GM23248 (cell line): ENCODE measurements around the gene CEP295NL.

ENCODE experiments used
- EZH2 ChIP-seq: fragments of 200-600 bp; sonication (generic); IDR thresholded peaks from 2 replicates; pipeline ENCODE4 v1.6.1; 2018; ENCODE audit warnings: antibody characterized with exemption, mild to moderate bottlenecking; ENCODE audit not compliant: insufficient read depth, poor library complexity, severe bottlenecking
- EZH2phosphoT487 ChIP-seq: fragments of 200-600 bp; sonication (generic); IDR thresholded peaks from 2 replicates; pipeline ENCODE4 v1.6.1; 2018; ENCODE audit warnings: antibody characterized with exemption, moderate library complexity, mild to moderate bottlenecking, low read depth; ENCODE audit not compliant: insufficient read depth

- TF ChIP-seq EZH2 = no peak
- no peak for TF ChIP-seq EZH2phosphoT487
Observed at GRCh38 chr17:78882540-78883088, 20.4 kb downstream of the CEP295NL start.
